T-helper 2 cell treated with Interferon-gamma antibody and Interleukin-4, amounts not matched to agents 100 ng/mL and 5 ng/mL, for 36 hours (primary cell): ENCODE data around the gene TBC1D4. TPM values are rescaled to one million over a fixed set of nuclear protein-coding genes. Genes with fewer than 3 reads are reported as not detected.
"Not testable (repeated sequence)": the region's sequence is repeated elsewhere in the genome, so short reads cannot be mapped to it uniquely, and the experiment has no call there.

Experiments
- intact Hi-C: fragments of 100-400 bp; cut with micrococcal nuclease; formaldehyde crosslinking; loops from one replicate; pipeline ENCODE4 v1.15.1; 2023
- total RNA-seq: library from RNA; stranded (reverse); gene quantifications from 2 replicates; pipeline ENCODE4 v1.2.3, GENCODE V29; 2022

The TBC1D4 gene
- total RNA-seq, 1 donor from 2014 or later = 23.3 TPM

- intact Hi-C loops = no loop called here
Measured at GRCh38 chr13:75458696-75459422, 23.1 kb downstream of the TBC1D4 start.

- intact Hi-C loops = no loop called here
Measured at GRCh38 chr13:75455962-75456361, 26.0 kb downstream of the TBC1D4 start.

GRCh38 chr13:75454497-75454896 lies 27.5 kb downstream of the TBC1D4 start:
- intact Hi-C loops = no loop called here

GRCh38 chr13:75452564-75452963 lies 29.4 kb downstream of the TBC1D4 start:
- intact Hi-C loops = no loop called here

GRCh38 chr13:75447493-75447892 lies 34.5 kb downstream of the TBC1D4 start:
- intact Hi-C loops = no loop called here

GRCh38 chr13:75446874-75447273 lies 35.1 kb downstream of the TBC1D4 start:
- intact Hi-C loops = no loop called here

- intact Hi-C loops = no loop called here
Measured at GRCh38 chr13:75445717-75446499, 36.1 kb downstream of the TBC1D4 start.

GRCh38 chr13:75444016-75444415 lies 38.0 kb downstream of the TBC1D4 start:
- intact Hi-C loops = no loop called here

GRCh38 chr13:75443356-75443958 lies 38.5 kb downstream of the TBC1D4 start:
- intact Hi-C loops = no loop called here

GRCh38 chr13:75442736-75443234 lies 39.2 kb downstream of the TBC1D4 start:
- intact Hi-C loops = no loop called here

- intact Hi-C loops = no loop called here
Measured at GRCh38 chr13:75440100-75440499, 41.9 kb downstream of the TBC1D4 start.

- intact Hi-C loops = no loop called here
Measured at GRCh38 chr13:75437582-75438318, 44.2 kb downstream of the TBC1D4 start.

GRCh38 chr13:75434126-75434525 lies 47.8 kb downstream of the TBC1D4 start:
- intact Hi-C loops = not testable (repeated sequence)

GRCh38 chr13:75432811-75433244 lies 49.1 kb downstream of the TBC1D4 start:
- intact Hi-C loops = no loop called here

GRCh38 chr13:75432045-75432444 lies 49.9 kb downstream of the TBC1D4 start:
- intact Hi-C loops = no loop called here

- intact Hi-C loops = no loop called here
Measured at GRCh38 chr13:75430436-75431209, 51.3 kb downstream of the TBC1D4 start.

GRCh38 chr13:75426421-75426820 lies 55.5 kb downstream of the TBC1D4 start:
- intact Hi-C loops = no loop called here

GRCh38 chr13:75425216-75426009 lies 56.6 kb downstream of the TBC1D4 start:
- intact Hi-C loops = no loop called here

GRCh38 chr13:75423946-75424345 lies 58.0 kb downstream of the TBC1D4 start:
- intact Hi-C loops = no loop called here

- intact Hi-C loops = no loop called here
Measured at GRCh38 chr13:75422028-75422427, 59.9 kb downstream of the TBC1D4 start.
